ENCODE results near the gene SRSF7.
A peak's percentile ranks its signal among the peaks of the same experiment; 100 is the strongest.
"Not testable (repeated sequence)": the region's sequence is repeated elsewhere in the genome, so short reads cannot be mapped to it uniquely, and the experiment has no call there.

SRSF7 gene

GRCh38 chr2:38750891-38751595 lies at the start of gene SRSF7:
Gene SRSF7 (minus strand): TSS chr2:38751361. CDS start chr2:38751256, 105 bp downstream.
- DNase-seq: peak; percentile 98

DNA sequence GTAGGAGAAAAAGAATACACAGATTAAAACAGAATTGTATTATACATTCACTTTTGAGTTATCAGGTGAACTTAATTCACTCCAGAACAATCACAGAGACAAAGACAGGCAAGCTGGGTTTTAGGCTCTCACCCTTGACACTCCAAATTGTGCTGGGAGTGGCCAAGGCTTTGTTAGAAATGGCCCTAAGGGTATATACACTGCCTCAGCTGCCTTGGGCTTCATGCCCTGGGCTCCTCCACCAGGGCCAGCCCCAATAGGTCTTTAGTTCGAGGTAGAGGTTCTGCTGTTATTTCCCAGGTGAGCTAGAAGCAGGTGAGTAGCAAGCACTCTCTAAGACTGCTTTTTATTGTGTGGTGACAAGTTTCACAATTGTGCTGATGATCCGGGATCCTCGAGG lies 46.8 kb upstream of the SRSF7 start:
- DNase-seq: no peak

- DNase-seq: no peak
These were observed 46.1 kb upstream of the SRSF7 start for GRCh38 chr2:38797250-38797676.

GRCh38 chr2:38795016-38795415 lies 43.9 kb upstream of the SRSF7 start:
- DNase-seq: not testable (repeated sequence)

GRCh38 chr2:38794235-38794946 lies 43.2 kb upstream of the SRSF7 start:
- no peak for DNase-seq

GRCh38 chr2:38793511-38793910 lies 42.4 kb upstream of the SRSF7 start:
- no peak for DNase-seq

GRCh38 chr2:38792751-38793150 lies 41.6 kb upstream of the SRSF7 start:
- DNase-seq: no peak

- DNase-seq: not testable (repeated sequence)
These were observed 41.2 kb upstream of the SRSF7 start for GRCh38 chr2:38792321-38792720.

DNA sequence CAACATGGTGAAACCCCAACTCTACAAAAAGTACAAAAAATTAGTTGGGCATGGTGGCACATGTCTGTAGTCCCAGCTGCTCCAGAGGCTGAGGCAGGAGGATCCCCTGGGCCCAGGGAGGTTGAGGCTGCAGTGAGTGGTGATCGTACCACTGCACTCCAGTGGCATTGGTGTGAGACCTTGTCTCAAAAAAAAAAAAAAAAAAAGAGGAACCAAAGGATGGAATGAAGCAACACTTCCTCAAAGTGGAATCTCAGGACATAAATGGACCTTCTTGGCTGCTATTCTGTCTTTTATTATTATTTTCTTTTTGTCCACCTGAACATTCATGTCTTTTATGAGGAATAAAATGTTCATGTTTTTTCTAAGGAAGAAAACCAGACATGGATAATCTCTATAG lies 40.6 kb upstream of the SRSF7 start:
- no peak for DNase-seq

DNA sequence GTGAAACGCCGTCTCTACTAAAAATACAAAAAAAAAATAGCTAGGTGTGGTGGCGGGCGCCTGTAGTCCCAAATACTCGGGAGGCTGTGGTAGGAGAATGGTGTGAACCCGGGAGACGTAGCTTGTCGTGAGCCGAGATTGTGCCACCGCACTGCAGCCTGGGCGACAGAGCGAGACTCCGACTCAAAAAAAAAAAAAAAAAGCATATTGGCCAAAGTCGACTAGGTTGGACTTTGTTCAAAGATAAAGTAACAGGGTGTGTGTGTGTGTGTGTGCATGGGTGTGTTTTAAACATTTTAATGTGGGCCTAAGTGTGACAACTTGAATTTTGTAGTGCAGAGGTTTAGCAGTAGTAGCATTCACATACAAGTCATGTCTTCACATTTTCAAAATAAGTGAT lies 38.5 kb upstream of the SRSF7 start:
- no peak for DNase-seq

- no peak for DNase-seq
These were observed 37.1 kb upstream of the SRSF7 start for GRCh38 chr2:38788306-38788705.

- DNase-seq: no peak
These were observed 32.4 kb upstream of the SRSF7 start for GRCh38 chr2:38783586-38783985.

- no peak for DNase-seq
These were observed 27.5 kb upstream of the SRSF7 start for GRCh38 chr2:38778687-38779082.

GRCh38 chr2:38776531-38776930 lies 25.4 kb upstream of the SRSF7 start:
- DNase-seq: no peak

DNA sequence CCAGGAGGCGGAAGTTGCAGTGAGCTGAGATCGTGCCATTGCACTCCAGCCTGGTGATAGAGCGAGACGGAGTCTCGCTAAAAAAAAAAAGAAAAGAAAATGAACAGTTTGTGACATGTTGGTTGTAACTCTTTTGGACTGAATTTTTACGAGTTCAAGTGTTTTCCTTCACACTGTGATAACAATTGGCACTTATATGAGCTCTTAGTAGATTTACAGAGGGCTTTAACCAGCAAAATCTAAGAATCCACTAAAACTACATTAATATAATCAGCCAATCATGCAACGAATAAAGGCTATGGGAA lies 24.7 kb upstream of the SRSF7 start:
- DNase-seq: no peak

DNA sequence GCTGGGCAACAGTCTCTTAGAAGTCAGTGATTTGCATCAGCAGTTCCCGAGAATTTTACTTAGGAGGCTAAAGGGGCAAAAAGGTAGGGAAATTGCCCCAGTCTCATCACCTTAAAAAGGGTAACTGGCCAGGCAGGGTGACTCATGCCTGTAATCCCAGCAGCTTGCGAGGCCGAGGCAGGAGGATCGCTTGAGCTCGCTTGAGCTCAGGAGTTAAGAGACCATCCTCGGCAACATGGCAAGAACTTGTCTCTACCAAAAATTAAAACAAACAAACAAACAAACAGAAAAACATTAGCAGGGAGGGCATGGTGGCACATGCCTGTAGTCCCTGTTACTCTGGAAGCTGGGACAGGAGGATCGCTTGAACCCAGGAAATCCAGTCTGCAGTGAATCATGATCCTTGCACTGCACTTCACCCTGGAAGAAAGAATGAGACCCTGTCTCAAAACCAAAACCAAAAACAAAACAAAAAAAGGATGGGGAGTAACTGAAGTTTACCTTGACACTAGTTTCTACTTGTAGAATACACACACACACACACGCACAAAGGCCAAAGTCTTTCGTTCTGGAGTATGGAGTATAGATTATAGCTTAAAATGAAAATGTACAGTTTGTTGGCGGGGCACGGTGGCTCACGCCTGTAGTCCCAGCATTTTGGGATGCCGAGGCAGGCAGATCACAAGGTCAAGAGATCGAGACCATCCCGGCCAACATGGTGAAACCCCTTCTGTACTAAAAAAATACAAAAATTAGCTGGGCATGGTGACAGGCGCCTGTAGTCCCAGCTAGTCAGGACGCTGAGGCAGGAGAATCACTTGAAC lies 24.1 kb upstream of the SRSF7 start:
- no peak for DNase-seq

DNA sequence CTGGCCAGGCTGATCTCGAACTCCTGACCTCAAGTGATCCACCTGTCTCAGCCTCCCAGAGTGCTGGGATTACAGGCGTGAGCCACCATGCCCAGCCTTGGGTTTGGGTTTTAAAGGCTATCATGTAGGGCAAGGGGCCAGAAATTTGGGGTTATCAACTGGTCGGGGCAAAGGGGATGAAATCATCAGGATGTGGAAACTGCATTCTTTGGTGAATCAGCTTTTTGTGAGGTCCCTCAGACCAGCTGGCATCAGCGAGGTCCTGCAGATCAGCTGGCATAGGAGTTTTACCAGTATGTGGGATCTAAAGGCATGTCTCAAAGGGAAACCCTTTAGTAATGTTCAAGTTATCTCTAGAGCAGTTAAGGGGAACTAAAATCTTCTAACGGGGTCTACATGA lies 20.5 kb upstream of the SRSF7 start:
- DNase-seq: no peak

DNA sequence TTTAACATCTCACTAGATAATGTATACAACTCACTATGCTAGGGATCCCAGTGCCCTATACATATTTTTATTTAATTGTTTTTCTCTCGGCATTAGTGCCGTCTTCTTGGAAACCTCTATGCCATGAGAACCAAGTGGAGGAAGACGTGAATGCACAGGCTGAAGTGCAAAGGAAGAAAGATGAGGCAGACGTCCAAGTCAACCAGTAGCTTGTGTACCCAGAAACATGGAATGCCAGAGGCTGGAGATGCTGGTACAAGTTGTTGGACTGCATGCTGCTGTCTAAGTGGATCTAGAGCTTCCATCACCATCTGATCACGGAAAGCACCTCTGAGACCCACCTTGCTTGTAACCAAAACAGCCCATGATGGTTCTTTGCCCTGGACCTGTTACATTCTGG lies 14.4 kb upstream of the SRSF7 start:
- DNase-seq: no peak

GRCh38 chr2:38765149-38765548 lies 14.0 kb upstream of the SRSF7 start:
- no peak for DNase-seq

- DNase-seq: no peak
These were observed 12.6 kb upstream of the SRSF7 start for GRCh38 chr2:38763728-38764127.

GRCh38 chr2:38763228-38763627 lies 12.1 kb upstream of the SRSF7 start:
- DNase-seq: no peak

DNA sequence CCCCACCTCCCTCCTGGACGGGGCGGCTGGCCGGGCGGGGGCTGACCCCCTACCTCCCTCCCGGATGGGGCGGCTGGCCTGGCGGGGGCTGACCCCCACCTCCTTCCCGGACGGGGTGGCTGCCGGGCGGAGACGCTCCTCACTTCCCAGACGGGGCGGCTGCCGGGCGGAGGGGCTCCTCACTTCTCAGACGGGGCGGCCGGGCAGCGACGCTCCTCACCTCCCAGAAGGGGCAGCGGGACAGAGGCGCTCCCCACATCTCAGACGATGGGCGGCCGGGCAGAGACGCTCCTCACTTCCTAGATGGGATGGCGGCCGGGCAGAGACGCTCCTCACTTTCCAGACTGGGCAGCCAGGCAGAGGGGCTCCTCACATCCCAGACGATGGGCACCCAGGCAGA lies 4.7 kb upstream of the SRSF7 start:
- not testable (repeated sequence) for DNase-seq

DNA sequence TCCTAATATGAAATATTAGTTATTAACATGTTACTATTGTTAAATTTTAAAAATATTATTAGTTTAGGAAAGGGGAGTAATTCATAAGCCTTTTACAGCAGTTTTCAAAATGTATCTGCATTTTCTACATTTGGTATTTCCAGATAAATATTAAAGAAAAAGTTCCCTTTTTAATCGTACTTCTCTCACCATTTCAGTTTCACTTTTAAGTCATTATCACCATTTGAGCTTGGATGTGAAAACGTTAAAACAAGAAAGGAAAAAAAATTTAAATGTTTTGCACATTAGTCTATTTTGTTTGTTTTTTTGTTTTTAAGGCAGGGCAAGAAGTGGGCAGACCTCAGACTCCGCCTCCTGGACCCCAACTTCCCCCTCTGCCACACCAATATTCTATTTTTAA lies 3.3 kb upstream of the SRSF7 start:
- DNase-seq: no peak

- no peak for DNase-seq
These were observed 2.9 kb upstream of the SRSF7 start for GRCh38 chr2:38754049-38754448.

Measured in activated CD4-positive, alpha-beta T cell treated with anti-CD3 and anti-CD28 coated beads, Interleukin-2, amount 50 U/mL, for 1 hour (primary cell).